Measurements from ENCODE around the gene FLNC. TPM values are rescaled to one million over a fixed set of nuclear protein-coding genes. Genes with fewer than 3 reads are reported as not detected.

The FLNC gene
- total and polyA plus RNA-seq, 5 donors, result 216 to 358 (median 279) TPM

- peak; percentile 12 to 13 for ATAC-seq
- DNase-seq, result peak in 2 of 3 donors; percentile 13 to 46
Measured at GRCh38 chr7:128891110-128891941, 61.1 kb downstream of the FLNC start.

GRCh38 chr7:128891942-128892269, 61.7 kb downstream of the FLNC start:
- intact Hi-C loops (cut with DNase I), result loop anchor here in 1 of 4 donors (10.0 kb wide), 1 partner anchor 203 kb away; no protein-coding TSS in a partner anchor
- DNase-seq, result no peak

More at GRCh38 chr7:128891110-128891941, 61.1 kb downstream of the FLNC start:
- H3K4me1 ChIP-seq (ENCODE audit: control insufficient read depth, insufficient read depth, low read length), result no peaks in the 10 kb centered on the region
- H3K27me3 ChIP-seq (ENCODE audit: control insufficient read depth, insufficient read depth), result no peaks in the 10 kb centered on the region
- intact Hi-C loops (cut with DNase I), result loop anchor here in 1 of 4 donors (10.0 kb wide), 1 partner anchor 203 kb away; no protein-coding TSS in a partner anchor
- no peak overlapping the region for H3K27ac ChIP-seq (ENCODE audit: low read length)
- peak overlapping the region; percentile 5 for H3K4me3 ChIP-seq (ENCODE audit: low read length)
- 32% methylated on average over 41 of the region's 41 CpGs for WGBS
- no peaks in the 10 kb centered on the region for H3K9me3 ChIP-seq (ENCODE audit: control insufficient read depth, low read length)

DNA sequence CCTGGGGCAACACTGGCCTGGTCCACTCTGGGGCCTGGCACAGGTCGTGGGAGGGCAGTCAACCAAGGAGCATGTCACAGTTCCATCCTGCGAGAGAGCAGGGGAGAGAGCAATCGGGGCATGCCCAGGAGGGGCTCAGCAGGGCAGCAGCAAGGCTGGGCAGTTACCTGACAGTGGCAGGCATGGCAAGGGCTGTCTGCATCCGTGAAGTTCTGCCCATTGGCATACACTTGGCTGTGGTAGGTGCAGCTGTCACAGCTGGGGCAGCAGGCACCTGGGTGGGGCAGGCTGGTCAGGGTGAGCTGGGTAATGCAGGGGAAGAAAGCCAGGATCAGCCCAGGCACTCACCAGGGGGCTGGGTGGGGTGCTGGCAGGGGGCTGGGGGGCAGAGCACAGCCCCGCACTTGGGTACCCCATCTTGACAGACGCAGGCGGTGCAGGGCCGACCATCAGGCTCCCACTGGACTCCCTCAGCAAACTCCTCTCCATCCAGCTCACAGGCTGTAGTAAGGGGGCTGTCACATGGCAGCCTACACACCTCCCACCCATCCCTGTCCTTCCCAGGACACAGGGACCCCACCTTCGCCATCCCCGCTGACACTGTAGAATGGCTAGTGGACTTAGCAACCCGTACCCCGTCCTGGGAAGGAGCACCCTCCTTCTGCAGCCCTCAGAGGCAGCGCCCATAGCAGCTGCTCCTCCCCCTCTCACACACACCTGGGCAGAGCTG, 62.5 kb downstream of the FLNC start:
- WGBS, result 91% methylated on average over 13 of the region's 13 CpGs
- intact Hi-C loops (cut with DNase I), result loop anchor here in 1 of 4 donors (10.0 kb wide), 1 partner anchor 202 kb away; no protein-coding TSS in a partner anchor
- DNase-seq (peak in 1 of 3 donors; percentile 39), ATAC-seq (no peak)
- H3K27me3 ChIP-seq (ENCODE audit: control insufficient read depth, insufficient read depth), result no peaks in the 10 kb centered on the region
- H3K9me3 ChIP-seq (ENCODE audit: control insufficient read depth, low read length), result no peaks in the 10 kb centered on the region
- H3K4me1 ChIP-seq (ENCODE audit: control insufficient read depth, insufficient read depth, low read length), result no peaks in the 10 kb centered on the region
- no peak overlapping the region for H3K27ac ChIP-seq (ENCODE audit: low read length)
- H3K4me3 ChIP-seq (ENCODE audit: low read length), result no peak overlapping the region

More at GRCh38 chr7:128891942-128892269, 61.7 kb downstream of the FLNC start:
- Histone ChIP-seq H3K27ac (ENCODE audit: low read length) (no peak overlapping the region), H3K27me3 (ENCODE audit: control insufficient read depth, insufficient read depth) (no peaks in the 10 kb centered on the region), H3K4me3 (ENCODE audit: low read length) (no peak overlapping the region), H3K9me3 (ENCODE audit: control insufficient read depth, low read length) (no peaks in the 10 kb centered on the region), H3K4me1 (ENCODE audit: control insufficient read depth, insufficient read depth, low read length) (no peaks in the 10 kb centered on the region)
- 80% methylated on average over 11 of the region's 11 CpGs for WGBS
- no peak for ATAC-seq

GRCh38 chr7:128893251-128894100, 63.3 kb downstream of the FLNC start:
- no peaks in the 10 kb centered on the region for H3K4me1 ChIP-seq (ENCODE audit: control insufficient read depth, insufficient read depth, low read length)
- peak in 2 of 3 donors; percentile 12 to 25 for DNase-seq
- H3K27ac ChIP-seq (ENCODE audit: low read length), result no peak overlapping the region
- ATAC-seq, result no peak
- no peaks in the 10 kb centered on the region for H3K27me3 ChIP-seq (ENCODE audit: control insufficient read depth, insufficient read depth)
- intact Hi-C loops (cut with DNase I), result loop anchor here in 1 of 4 donors (10.0 kb wide), 1 partner anchor 201 kb away; no protein-coding TSS in a partner anchor
- WGBS, result 89% methylated on average over 23 of the region's 23 CpGs
- H3K9me3 ChIP-seq (ENCODE audit: control insufficient read depth, low read length), result no peaks in the 10 kb centered on the region
- H3K4me3 ChIP-seq (ENCODE audit: low read length), result no peak overlapping the region

- Histone ChIP-seq H3K27ac (ENCODE audit: low read length) (no peak overlapping the region), H3K9me3 (ENCODE audit: control insufficient read depth, low read length) (no peaks in the 10 kb centered on the region), H3K4me1 (ENCODE audit: control insufficient read depth, insufficient read depth, low read length) (no peaks in the 10 kb centered on the region), H3K27me3 (ENCODE audit: control insufficient read depth, insufficient read depth) (no peaks in the 10 kb centered on the region), H3K4me3 (ENCODE audit: low read length) (no peak overlapping the region)
- intact Hi-C loops (cut with DNase I), result loop anchor here in 1 of 4 donors (10.0 kb wide), 1 partner anchor 201 kb away; no protein-coding TSS in a partner anchor
- ATAC-seq (no peak), DNase-seq (peak in 1 of 3 donors; percentile 7)
- WGBS, result 94% methylated on average over 6 of the region's 6 CpGs
Measured at GRCh38 chr7:128894101-128894440, 63.9 kb downstream of the FLNC start.

GRCh38 chr7:128895320-128895719, 65.1 kb downstream of the FLNC start:
- 75% methylated on average over 3 of the region's 3 CpGs for WGBS

GRCh38 chr7:128899392-128899791, 69.2 kb downstream of the FLNC start:
- no peaks in the 10 kb centered on the region for H3K27me3 ChIP-seq (ENCODE audit: control insufficient read depth, insufficient read depth)
- ATAC-seq (no peak), DNase-seq (no peak)
- no peak overlapping the region for H3K4me3 ChIP-seq (ENCODE audit: low read length)
- H3K27ac ChIP-seq (ENCODE audit: low read length), result no peak overlapping the region
- intact Hi-C loops (cut with DNase I), result loop anchor here in 1 of 4 donors (10.0 kb wide), 1 partner anchor 195 kb away; no protein-coding TSS in a partner anchor
- no peaks in the 10 kb centered on the region for H3K4me1 ChIP-seq (ENCODE audit: control insufficient read depth, insufficient read depth, low read length)
- H3K9me3 ChIP-seq (ENCODE audit: control insufficient read depth, low read length), result no peaks in the 10 kb centered on the region

More at GRCh38 chr7:128895320-128895719, 65.1 kb downstream of the FLNC start:
- Histone ChIP-seq H3K4me1 (ENCODE audit: control insufficient read depth, insufficient read depth, low read length) (no peaks in the 10 kb centered on the region), H3K27me3 (ENCODE audit: control insufficient read depth, insufficient read depth) (no peaks in the 10 kb centered on the region), H3K9me3 (ENCODE audit: control insufficient read depth, low read length) (no peaks in the 10 kb centered on the region), H3K4me3 (ENCODE audit: low read length) (no peak overlapping the region), H3K27ac (ENCODE audit: low read length) (no peak overlapping the region)
- intact Hi-C loops (cut with DNase I), result loop anchor here in 1 of 4 donors (10.0 kb wide), 1 partner anchor 199 kb away; no protein-coding TSS in a partner anchor
- ATAC-seq (no peak), DNase-seq (no peak)

GRCh38 chr7:128900237-128900636, 70.0 kb downstream of the FLNC start:
- H3K27me3 ChIP-seq (ENCODE audit: control insufficient read depth, insufficient read depth), result no peaks in the 10 kb centered on the region
- no peak overlapping the region for H3K27ac ChIP-seq (ENCODE audit: low read length)
- intact Hi-C loops (cut with DNase I), result loop anchor here in 1 of 4 donors (5.0 kb wide), 1 partner anchor 192 kb away; no protein-coding TSS in a partner anchor
- WGBS, result 58% methylated on average over 1 of the region's 1 CpG
- DNase-seq (no peak), ATAC-seq (no peak)
- no peak overlapping the region for H3K4me3 ChIP-seq (ENCODE audit: low read length)
- no peaks in the 10 kb centered on the region for H3K4me1 ChIP-seq (ENCODE audit: control insufficient read depth, insufficient read depth, low read length)
- H3K9me3 ChIP-seq (ENCODE audit: control insufficient read depth, low read length), result no peaks in the 10 kb centered on the region

DNA sequence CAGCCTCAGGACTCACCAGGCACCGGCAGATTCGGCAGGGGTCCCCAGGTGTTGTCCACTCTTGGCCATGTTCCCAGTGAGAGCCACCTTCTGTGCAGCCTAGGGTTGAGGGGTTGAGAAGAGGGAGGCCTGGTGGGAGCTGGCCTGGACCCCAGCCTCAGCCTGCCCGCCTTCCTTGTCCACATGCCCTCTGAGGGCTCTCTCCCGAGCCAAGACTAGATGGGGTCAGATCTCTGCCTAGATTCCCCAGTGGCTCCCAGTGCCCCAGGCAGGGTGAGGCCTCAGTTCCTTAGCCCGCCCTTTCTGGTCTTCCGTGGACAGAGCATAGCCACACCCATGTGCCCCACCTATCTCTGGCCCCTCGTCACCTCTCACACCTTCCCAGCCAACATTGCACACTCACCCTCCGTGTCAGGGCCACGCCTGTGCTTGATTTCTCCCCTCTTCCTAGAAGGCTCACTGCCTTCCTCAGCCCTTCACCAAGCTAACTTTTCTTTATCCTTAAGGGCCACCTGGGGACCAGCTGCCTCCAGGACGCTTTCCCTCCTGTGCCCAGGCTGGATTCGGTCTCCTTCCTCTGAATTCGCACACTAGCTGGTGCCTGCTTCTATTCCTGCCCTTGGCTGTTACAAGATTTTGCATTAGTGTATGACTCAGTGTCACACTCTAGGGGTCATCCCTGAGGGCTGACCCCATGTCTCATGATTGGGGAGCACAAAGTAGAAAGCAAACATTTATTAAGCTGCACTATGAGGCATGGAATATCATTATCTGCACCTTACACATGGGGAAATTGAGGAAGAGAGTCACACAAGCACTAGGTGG, 72.8 kb downstream of the FLNC start:
- no peaks in the 10 kb centered on the region for H3K4me1 ChIP-seq (ENCODE audit: control insufficient read depth, insufficient read depth, low read length)
- no peaks in the 10 kb centered on the region for H3K27me3 ChIP-seq (ENCODE audit: control insufficient read depth, insufficient read depth)
- peak; percentile 25 to 31 for ATAC-seq
- no peak overlapping the region for H3K4me3 ChIP-seq (ENCODE audit: low read length)
- 79% methylated on average over 12 of the region's 12 CpGs for WGBS
- no peak overlapping the region for H3K27ac ChIP-seq (ENCODE audit: low read length)
- peak in 2 of 3 donors; percentile 4 to 12 for DNase-seq
- H3K9me3 ChIP-seq (ENCODE audit: control insufficient read depth, low read length), result no peaks in the 10 kb centered on the region
- intact Hi-C loops (cut with DNase I), result loop anchor here in 1 of 4 donors (5.0 kb wide), 1 partner anchor 189 kb away; no protein-coding TSS in a partner anchor

All from right cardiac atrium (tissue), 5 donors.